Right lobe of liver (tissue), 6 donors: ENCODE results near the gene TMEM88. TPM values are rescaled to one million over a fixed set of nuclear protein-coding genes. Genes with fewer than 3 reads are reported as not detected.

ENCODE experiments used
- ATAC-seq, 4 donors: fragments of 200-7000 bp; cut with Tn5 transposase; one replicate each; pipeline ENCODE4 v1.9.1; 2020; ENCODE audit warnings: mild to moderate bottlenecking in 4 of 4, moderate library complexity in 4 of 4
- DNase-seq, 3 donors: peaks; one replicate each; pipeline ENCODE4 v3.0.0-alpha.2; 2020
- H3K27ac ChIP-seq, 3 donors: fragments of 200-600 bp; one replicate each; pipeline ENCODE4 v1.8.0; 2022
- H3K27me3 ChIP-seq, 2 donors: fragments of 200-600 bp; one replicate each; pipeline ENCODE4 v1.8.0; 2022
- H3K36me3 ChIP-seq, 4 donors: fragments of 200-600 bp; sonication (generic) in 1 of 4; one replicate each; pipeline versions ENCODE4 v1.5.1 to v1.8.0; 2017 to 2022; ENCODE audit warnings: control low read depth in 1 of 4
- H3K4me1 ChIP-seq, 4 donors: fragments of 200-600 bp; sonication (generic) in 1 of 4; one replicate each; pipeline versions ENCODE4 v1.5.1 to v1.8.0; 2017 to 2022; ENCODE audit warnings: control low read depth in 1 of 4
- H3K4me3 ChIP-seq, 3 donors: fragments of 200-600 bp; one replicate each; pipeline ENCODE4 v1.8.0; 2022
- H3K9me3 ChIP-seq, 4 donors: fragments of 200-600 bp; sonication (generic) in 1 of 4; one replicate each; pipeline versions ENCODE4 v1.5.1 to v1.8.0; 2017 to 2022; ENCODE audit warnings: control low read depth in 1 of 4
- CTCF ChIP-seq, 4 donors: fragments of 200-600 bp in 3 of 4; fragments of 450-650 bp in 1 of 4; IDR thresholded peaks; one replicate each; pipeline versions ENCODE4 v1.5.1 to v1.8.0; 2016 to 2022; ENCODE audit warnings: antibody characterized with exemption in 4 of 4, mild to moderate bottlenecking in 2 of 4
- POLR2A ChIP-seq: fragments of 450-650 bp; IDR thresholded peaks from one replicate; pipeline ENCODE4 v1.6.1; 2017; ENCODE audit warnings: antibody characterized with exemption, mild to moderate bottlenecking
- WGBS: methylation state at CpG from one replicate; pipeline ENCODE4 v1.1.6; 2018; ENCODE audit warnings: low coverage, low lambda C conversion rate; ENCODE audit not compliant: insufficient coverage; ENCODE audit errors: missing lambda C conversion rate; 5-methylcytosine and 5-hydroxymethylcytosine counted together
- intact Hi-C, 2 donors: fragments of 100-400 bp; cut with DNase I; formaldehyde crosslinking; loops; one replicate each; pipeline versions ENCODE4 v1.11.2 to v1.14.1; 2022
- total RNA-seq, 6 experiments: library from RNA; depleted of rRNA in 2 of 6; stranded (reverse); fragments of >200 nt in 2 of 6; fragmentation: NEBNext Ultra II Directional in 3 of 6; extraction: Animal tissue kit (Norgen Biotek cat#: 25700) in 3 of 6; gene quantifications; one replicate each; pipeline versions ENCODE4 v1.1.0 to v1.2.4, GENCODE V29; 2016 to 2023
- donor health status: DM: no; HTN: yes; CAD: no.
- donor health status: DM: no; HTN: no; CAD: no.
- donor health status: DM: no; HTN: no; CAD: no.
- donor health status: DM: no; HTN: yes; CAD: no.
- donor health status: DM: no; HTN: yes; CAD: no.

TMEM88 gene
- total RNA-seq, 6 experiments from 2014 or later: 0.74 to 2.4 (median 1.2) TPM

- Histone ChIP-seq H3K36me3 (peaks cover 0 to 37% (median 16%) of the 10 kb centered on the region in 4 donors), H3K27me3 (no peaks in the 10 kb centered on the region), H3K27ac (peak overlapping the region in 2 of 3 donors; percentile 99), H3K4me1 (peaks cover 0 to 19% (median 8%) of the 10 kb centered on the region in 4 donors), H3K4me3 (peak overlapping the region; percentile 73 to 98 (median 81)), H3K9me3 (no peaks in the 10 kb centered on the region)
- intact Hi-C loops: no loop called here
- no peak for TF ChIP-seq CTCF (IDR thresholded peaks at IDR 0.05)
- no peak for TF ChIP-seq POLR2A
- ATAC-seq (no peak), DNase-seq (peak in 2 of 3 donors; percentile 36 to 50)
- WGBS: 90% methylated on average over 2 of the region's 15 CpGs
Measured at GRCh38 chr17:7845359-7846062, 9.4 kb upstream of the TMEM88 start.

- H3K4me3 ChIP-seq: no peak overlapping the region
- DNase-seq (peak in 2 of 3 donors; percentile 23 to 50), ATAC-seq (no peak)
- WGBS: 81% methylated on average over 5 of the region's 22 CpGs
- no peaks in the 10 kb centered on the region for H3K27me3 ChIP-seq
- H3K27ac ChIP-seq: no peak overlapping the region
- H3K4me1 ChIP-seq: peaks cover 0 to 12% (median 5%) of the 10 kb centered on the region in 4 donors
- intact Hi-C loops: no loop called here
- H3K9me3 ChIP-seq: no peaks in the 10 kb centered on the region
- H3K36me3 ChIP-seq: peaks cover 0 to 41% (median 17%) of the 10 kb centered on the region in 4 donors
- no peak for TF ChIP-seq CTCF (IDR thresholded peaks at IDR 0.05)
- no peak for TF ChIP-seq POLR2A
Measured at GRCh38 chr17:7846063-7846735, 8.7 kb upstream of the TMEM88 start.

GRCh38 chr17:7846765-7847661, 7.9 kb upstream of the TMEM88 start:
- Histone ChIP-seq H3K4me3 (no peak overlapping the region), H3K27me3 (no peaks in the 10 kb centered on the region), H3K27ac (no peak overlapping the region), H3K4me1 (peaks cover 0 to 10% (median 4%) of the 10 kb centered on the region in 4 donors), H3K9me3 (no peaks in the 10 kb centered on the region), H3K36me3 (peaks cover 0 to 48% (median 18%) of the 10 kb centered on the region in 4 donors)
- 59% methylated on average over 13 of the region's 34 CpGs for WGBS
- no peak for ATAC-seq
- TF ChIP-seq CTCF (IDR thresholded peaks at IDR 0.05): no peak
- intact Hi-C loops: no loop called here
- DNase-seq: peak in 2 of 3 donors; percentile 20 to 53

GRCh38 chr17:7848131-7848579, 6.7 kb upstream of the TMEM88 start:
- TF ChIP-seq POLR2A: no peak
- Histone ChIP-seq H3K4me1 (peaks cover 0 to 10% (median 4%) of the 10 kb centered on the region in 4 donors), H3K36me3 (peaks cover 0 to 59% (median 23%) of the 10 kb centered on the region in 4 donors), H3K27me3 (no peaks in the 10 kb centered on the region), H3K4me3 (no peak overlapping the region), H3K27ac (no peak overlapping the region), H3K9me3 (no peaks in the 10 kb centered on the region)
- WGBS: no CpG with 5 or more reads among the region's 20 CpGs
- DNase-seq (peak in 1 of 3 donors; percentile 50), ATAC-seq (no peak)
- intact Hi-C loops: no loop called here
